GM18868 (cell line): ENCODE data around the gene LARP4B.
"Not testable (repeated sequence)": the region's sequence is repeated elsewhere in the genome, so short reads cannot be mapped to it uniquely, and the experiment has no call there.

Experiments used
- ATAC-seq: cut with Tn5 transposase; IDR thresholded peaks from one replicate; pipeline ENCODE4 v1.9.1; 2021; ENCODE audit warnings: mild to moderate bottlenecking, moderate library complexity; ENCODE audit not compliant: unreplicated experiment

LARP4B gene

GRCh38 chr10:774661-775244, 156.8 kb downstream of the LARP4B start:
- ATAC-seq, result no peak

- no peak for ATAC-seq
These were observed 157.3 kb downstream of the LARP4B start for GRCh38 chr10:774223-774622.

GRCh38 chr10:773562-774161, 157.8 kb downstream of the LARP4B start:
- no peak for ATAC-seq

- ATAC-seq, result no peak
These were observed 159.3 kb downstream of the LARP4B start for GRCh38 chr10:772227-772637.

- ATAC-seq, result no peak
These were observed 159.9 kb downstream of the LARP4B start for GRCh38 chr10:771647-772046.

GRCh38 chr10:770975-771374, 160.5 kb downstream of the LARP4B start:
- ATAC-seq, result no peak

- ATAC-seq, result not testable (repeated sequence)
These were observed 161.3 kb downstream of the LARP4B start for GRCh38 chr10:770048-770712.

- ATAC-seq, result no peak
These were observed 163.7 kb downstream of the LARP4B start for GRCh38 chr10:767794-768193.

- ATAC-seq, result no peak
These were observed 164.3 kb downstream of the LARP4B start for GRCh38 chr10:767211-767610.

- no peak for ATAC-seq
These were observed 170.1 kb downstream of the LARP4B start for GRCh38 chr10:761376-761775.

GRCh38 chr10:760622-761021, 170.9 kb downstream of the LARP4B start:
- no peak for ATAC-seq

- no peak for ATAC-seq
These were observed 171.5 kb downstream of the LARP4B start for GRCh38 chr10:759898-760477.
